ENCODE results near the gene ABHD14A.

ABHD14A gene

GRCh38 chr3:51941798-51942602 lies 32.9 kb upstream of the ABHD14A start, which contains the start of the genes PARP3 and RRP9:
PARP3 (plus strand) TSS chr3:51942363; CDS start chr3:51943356, 993 bp downstream.
RRP9 (minus strand) TSS chr3:51941904; CDS start chr3:51941867, 37 bp downstream.
- DNase-seq, result peak; percentile 100

- DNase-seq, result peak; percentile 69
These were observed 32.0 kb upstream of the ABHD14A start for GRCh38 chr3:51942603-51943450.

- no peak for DNase-seq
These were observed 31.1 kb upstream of the ABHD14A start for GRCh38 chr3:51943451-51944391.

GRCh38 chr3:51944451-51945021 lies 30.3 kb upstream of the ABHD14A start:
- DNase-seq, result no peak

GRCh38 chr3:51945031-51945840 lies 29.6 kb upstream of the ABHD14A start:
- no peak for DNase-seq

GRCh38 chr3:51945926-51946705 lies 28.7 kb upstream of the ABHD14A start:
- DNase-seq, result no peak

- DNase-seq, result no peak
These were observed 28.1 kb upstream of the ABHD14A start for GRCh38 chr3:51946796-51947195.

GRCh38 chr3:51947215-51947900 lies 27.5 kb upstream of the ABHD14A start:
- DNase-seq, result no peak

- DNase-seq, result no peak
These were observed 26.8 kb upstream of the ABHD14A start for GRCh38 chr3:51948016-51948580.

- DNase-seq, result no peak
These were observed 25.7 kb upstream of the ABHD14A start for GRCh38 chr3:51949121-51949520.

GRCh38 chr3:51950899-51951298 lies 24.0 kb upstream of the ABHD14A start:
- no peak for DNase-seq

- no peak for DNase-seq
These were observed 21.4 kb upstream of the ABHD14A start for GRCh38 chr3:51953445-51953844.

- no peak for DNase-seq
These were observed 20.8 kb upstream of the ABHD14A start for GRCh38 chr3:51954105-51954504.

- no peak for DNase-seq
These were observed 20.2 kb upstream of the ABHD14A start for GRCh38 chr3:51954713-51955112.

- DNase-seq, result no peak
These were observed 19.5 kb upstream of the ABHD14A start, which contains the start of gene GPR62 for GRCh38 chr3:51955175-51955892. GPR62 (plus strand) TSS chr3:51955381; CDS start chr3:51955653, 272 bp downstream.

- DNase-seq, result peak; percentile 26
These were observed 18.7 kb upstream of the ABHD14A start for GRCh38 chr3:51955893-51956770.

GRCh38 chr3:51957520-51958205 lies 17.2 kb upstream of the ABHD14A start:
- DNase-seq, result no peak
